ENCODE measurements around the gene HECTD2. TPM values are rescaled to one million over a fixed set of nuclear protein-coding genes. Genes with fewer than 3 reads are reported as not detected.

The HECTD2 gene
- total RNA-seq, 1 experiment from 2014 or later: 0.71 TPM

DNA sequence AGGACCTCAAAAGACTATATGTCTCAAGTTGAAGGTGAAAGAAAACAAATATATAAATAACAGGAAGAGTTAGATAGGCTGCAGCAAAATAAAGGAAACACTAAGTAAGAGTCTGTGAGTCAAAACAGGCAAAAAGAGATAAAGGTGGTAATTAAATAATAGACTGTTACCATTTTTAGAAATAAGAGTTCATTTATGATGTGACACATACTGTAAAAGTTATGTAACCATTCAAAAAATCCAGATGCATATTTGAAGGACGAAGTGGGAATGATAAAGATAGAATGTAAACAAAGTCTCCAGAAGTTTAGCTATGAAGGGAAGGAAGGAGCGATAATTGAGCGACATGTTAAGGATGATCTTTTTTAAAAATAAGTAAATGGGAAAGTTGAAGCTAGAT is 50.5 kb downstream of the HECTD2 start:
- no peak for DNase-seq (ENCODE audit: low read depth)

DNA sequence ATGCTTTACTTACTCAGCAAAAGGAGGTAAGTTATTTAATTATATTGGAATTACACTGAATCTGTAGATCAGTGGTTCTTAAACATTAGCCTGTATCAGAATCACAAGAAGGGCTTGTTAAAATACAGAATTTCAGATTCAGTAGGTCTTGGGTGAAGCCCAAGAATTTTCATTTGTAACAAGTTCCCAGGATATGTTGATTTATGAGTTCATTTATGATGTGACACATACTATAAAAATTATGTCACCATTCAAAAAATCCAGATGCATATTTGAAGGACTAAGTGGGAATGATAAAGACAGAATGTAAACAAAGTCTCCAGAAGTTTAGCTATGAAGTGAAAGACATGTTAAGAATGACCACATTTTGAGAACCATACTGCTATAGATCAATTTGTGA is 52.3 kb downstream of the HECTD2 start:
- in situ Hi-C loops (cut with HindIII; ENCODE audit: low pct_unique_long_range_greater_than_20kb, low sequenced_read_pairs): no loop called here
- no peak for DNase-seq (ENCODE audit: low read depth)

More for the DNA sequence above, 50.5 kb downstream of the HECTD2 start:
- in situ Hi-C loops (cut with HindIII; ENCODE audit: low pct_unique_long_range_greater_than_20kb, low sequenced_read_pairs): no loop called here

DNA sequence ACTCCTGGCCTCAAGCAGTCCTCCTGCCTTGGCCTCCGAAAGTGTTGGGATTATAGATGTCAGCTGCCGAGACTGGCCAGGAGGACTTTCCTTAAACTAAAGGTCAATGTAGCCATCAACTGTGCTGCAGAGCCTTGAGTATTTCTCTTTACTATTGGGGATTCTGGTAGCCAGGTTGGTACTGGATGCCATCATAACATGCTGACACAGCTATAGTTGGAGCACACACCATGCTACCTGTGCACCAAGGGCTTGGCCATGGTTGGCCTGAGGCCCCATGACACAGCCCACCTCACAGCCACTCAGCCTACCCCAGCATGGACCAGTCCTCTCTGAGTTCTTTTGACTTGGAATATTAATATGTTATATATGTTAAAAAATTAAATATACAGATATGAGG is 54.4 kb downstream of the HECTD2 start:
- no peak for DNase-seq (ENCODE audit: low read depth)
- in situ Hi-C loops (cut with HindIII; ENCODE audit: low pct_unique_long_range_greater_than_20kb, low sequenced_read_pairs): no loop called here

DNA sequence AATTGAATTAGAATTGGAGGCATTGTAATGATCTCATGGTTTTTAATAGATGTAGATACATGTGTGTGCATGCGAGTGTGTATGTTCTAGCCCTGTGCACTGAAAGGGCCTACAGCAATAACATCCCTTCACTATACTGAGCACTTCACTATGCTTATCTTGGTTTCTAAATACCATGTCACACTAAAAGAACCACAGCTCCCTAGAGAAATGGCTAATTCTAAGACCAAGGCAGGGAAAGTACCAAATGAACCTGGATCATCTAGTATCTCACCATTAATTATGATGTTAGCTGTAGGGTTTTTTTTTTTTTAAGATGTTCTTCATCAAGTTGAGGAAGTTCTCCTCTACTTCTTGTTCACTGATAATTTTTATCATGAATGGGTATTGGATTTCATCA is 55.1 kb downstream of the HECTD2 start:
- in situ Hi-C loops (cut with HindIII; ENCODE audit: low pct_unique_long_range_greater_than_20kb, low sequenced_read_pairs): no loop called here
- no peak for DNase-seq (ENCODE audit: low read depth)

DNA sequence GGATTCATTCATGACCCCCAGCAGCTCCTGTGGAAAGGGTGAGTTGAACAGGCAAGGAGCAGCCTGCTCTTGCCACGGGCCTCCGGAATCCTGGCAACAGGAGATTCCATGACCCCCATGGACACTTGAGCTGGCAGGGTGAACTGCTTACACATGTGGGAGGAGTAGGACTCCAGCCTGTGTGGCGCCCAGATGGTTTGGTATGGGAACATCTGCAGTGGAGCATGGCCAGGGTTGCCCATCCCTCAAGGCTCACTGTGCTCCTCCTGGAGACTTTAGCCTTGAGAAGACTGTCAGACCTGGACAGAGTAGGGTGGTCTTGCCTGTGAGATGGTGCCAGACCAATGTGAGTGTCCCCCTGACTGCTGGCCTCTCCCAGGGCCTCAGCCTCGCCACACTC is 57.0 kb downstream of the HECTD2 start:
- no peak for DNase-seq (ENCODE audit: low read depth)
- in situ Hi-C loops (cut with HindIII; ENCODE audit: low pct_unique_long_range_greater_than_20kb, low sequenced_read_pairs): no loop called here

DNA sequence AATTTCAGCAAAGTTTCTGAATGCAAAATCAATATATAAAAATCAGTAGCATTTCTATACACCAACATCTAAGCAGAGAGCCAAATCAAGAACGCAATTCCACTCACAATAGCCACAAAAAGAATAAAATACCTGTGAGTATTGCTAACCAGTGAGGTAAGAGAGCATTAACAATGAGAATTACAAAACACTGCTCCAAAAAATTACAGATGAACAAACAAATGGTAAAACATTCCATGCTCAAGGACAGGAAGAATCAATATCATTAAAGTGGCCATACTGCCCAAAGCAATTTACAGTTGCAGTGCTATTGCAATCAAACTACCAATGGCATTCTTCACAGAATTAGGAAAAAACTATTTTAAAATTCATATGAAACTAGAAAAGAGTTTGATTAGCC is 61.5 kb downstream of the HECTD2 start:
- no peak for DNase-seq (ENCODE audit: low read depth)
- in situ Hi-C loops (cut with HindIII; ENCODE audit: low pct_unique_long_range_greater_than_20kb, low sequenced_read_pairs): no loop called here

DNA sequence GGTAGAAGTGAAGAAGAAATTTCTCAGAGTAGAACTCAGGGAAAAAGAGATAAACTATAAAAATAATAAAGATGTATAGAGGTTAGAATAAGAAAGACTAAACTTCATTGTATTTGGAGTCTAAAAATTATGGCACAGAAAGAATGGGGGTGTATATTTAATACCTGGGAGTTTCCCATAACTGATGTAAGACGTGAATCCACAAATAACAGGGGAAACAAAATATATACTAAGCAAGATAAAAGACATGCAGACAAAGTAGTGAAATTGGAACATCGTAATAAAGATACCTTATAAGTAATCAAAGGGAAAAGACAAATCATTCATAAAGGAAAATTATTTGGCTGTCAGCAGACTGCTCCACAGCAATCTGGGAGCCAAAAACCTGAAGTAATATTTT is 62.8 kb downstream of the HECTD2 start:
- DNase-seq (ENCODE audit: low read depth): no peak
- in situ Hi-C loops (cut with HindIII; ENCODE audit: low pct_unique_long_range_greater_than_20kb, low sequenced_read_pairs): no loop called here

DNA sequence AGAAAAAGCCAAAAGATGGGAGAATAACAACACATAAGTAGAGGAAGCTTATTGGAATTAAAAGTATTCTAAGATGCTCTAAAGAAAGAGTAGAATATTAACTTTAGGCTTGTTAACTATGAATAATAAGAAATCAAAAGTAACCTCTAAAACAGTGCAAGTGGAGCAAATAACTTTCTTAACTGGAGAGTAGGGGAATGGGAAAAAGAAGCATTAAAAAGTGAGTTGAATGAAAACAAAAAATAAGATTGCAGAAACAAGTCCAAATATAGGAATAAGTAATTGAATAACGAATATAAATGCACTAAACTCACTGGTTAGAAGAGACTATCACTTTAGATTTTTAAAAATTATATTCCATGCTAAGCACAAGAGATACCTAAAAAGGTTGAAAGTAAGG is 63.9 kb downstream of the HECTD2 start:
- no peak for DNase-seq (ENCODE audit: low read depth)
- in situ Hi-C loops (cut with HindIII; ENCODE audit: low pct_unique_long_range_greater_than_20kb, low sequenced_read_pairs): no loop called here

DNA sequence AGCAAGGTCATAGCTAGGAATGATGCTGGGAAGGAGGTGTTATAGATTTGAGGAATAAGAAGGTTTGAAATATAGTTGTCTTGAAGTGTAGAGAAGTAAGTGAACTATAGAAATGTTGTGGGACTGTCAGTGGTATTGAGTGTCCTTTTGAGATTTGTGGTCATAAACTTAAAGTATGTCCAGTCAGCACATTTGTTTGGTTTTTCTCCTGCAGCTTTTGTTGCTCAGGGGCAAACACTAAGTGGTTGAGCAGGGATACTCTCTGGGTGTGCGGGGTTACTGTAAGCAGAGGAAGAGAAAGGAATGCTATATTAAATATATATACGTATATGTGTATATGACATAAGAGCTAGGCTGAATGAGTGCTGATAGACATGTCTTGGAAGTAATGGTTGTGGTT is 67.1 kb downstream of the HECTD2 start:
- in situ Hi-C loops (cut with HindIII; ENCODE audit: low pct_unique_long_range_greater_than_20kb, low sequenced_read_pairs): no loop called here
- no peak for DNase-seq (ENCODE audit: low read depth)

DNA sequence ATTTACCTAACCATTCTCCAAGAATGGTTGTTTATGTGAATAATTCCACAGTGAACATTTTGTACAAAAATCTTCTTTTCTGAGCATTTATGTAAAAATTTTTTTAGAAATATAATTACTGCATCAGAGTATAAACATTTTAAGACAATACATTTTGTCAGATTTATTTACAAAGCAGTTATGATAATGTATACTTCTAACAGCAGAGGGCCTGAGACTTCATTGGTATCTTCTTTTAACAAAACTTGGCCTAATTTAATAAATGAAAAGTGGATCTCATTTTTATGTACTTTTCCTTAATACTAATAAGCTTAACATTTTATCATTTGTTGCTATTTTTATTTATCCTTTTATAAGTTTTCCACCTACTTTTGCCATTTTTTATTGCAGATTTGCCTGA is 69.4 kb downstream of the HECTD2 start:
- DNase-seq (ENCODE audit: low read depth): no peak
- in situ Hi-C loops (cut with HindIII; ENCODE audit: low pct_unique_long_range_greater_than_20kb, low sequenced_read_pairs): no loop called here

DNA sequence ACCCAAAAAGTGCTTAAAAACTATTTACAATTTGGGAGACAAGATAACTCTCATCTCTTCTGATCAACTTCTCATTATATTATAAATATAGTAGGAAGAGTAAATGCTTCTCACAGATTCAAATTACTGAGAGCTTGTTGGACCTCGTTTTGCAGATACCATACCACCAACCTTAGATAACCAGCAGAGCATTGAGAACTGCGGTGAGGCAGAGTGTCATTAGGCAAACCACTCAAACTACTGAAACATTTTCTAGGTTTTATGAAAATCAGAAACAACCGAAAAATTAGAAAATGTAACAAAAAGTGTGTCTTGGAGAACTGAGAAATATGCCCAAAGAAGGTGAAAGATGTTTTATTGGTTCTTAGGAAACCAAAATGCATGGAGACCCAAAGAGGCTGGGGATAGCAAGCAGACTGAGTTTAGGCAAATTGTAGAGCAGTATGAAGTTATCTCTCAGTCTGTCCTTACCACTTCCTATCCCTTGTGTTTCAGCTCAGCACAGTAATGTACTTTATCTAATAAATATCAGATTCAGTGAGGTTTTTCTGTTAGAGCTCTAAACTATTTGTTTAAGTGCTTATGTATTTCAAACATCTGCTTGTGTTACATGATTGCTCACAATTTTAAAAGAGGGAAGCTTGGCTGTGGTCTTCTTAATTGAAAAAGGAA is 77.9 kb downstream of the HECTD2 start:
- no peak for DNase-seq (ENCODE audit: low read depth)
- in situ Hi-C loops (cut with HindIII; ENCODE audit: low pct_unique_long_range_greater_than_20kb, low sequenced_read_pairs): no loop called here

DNA sequence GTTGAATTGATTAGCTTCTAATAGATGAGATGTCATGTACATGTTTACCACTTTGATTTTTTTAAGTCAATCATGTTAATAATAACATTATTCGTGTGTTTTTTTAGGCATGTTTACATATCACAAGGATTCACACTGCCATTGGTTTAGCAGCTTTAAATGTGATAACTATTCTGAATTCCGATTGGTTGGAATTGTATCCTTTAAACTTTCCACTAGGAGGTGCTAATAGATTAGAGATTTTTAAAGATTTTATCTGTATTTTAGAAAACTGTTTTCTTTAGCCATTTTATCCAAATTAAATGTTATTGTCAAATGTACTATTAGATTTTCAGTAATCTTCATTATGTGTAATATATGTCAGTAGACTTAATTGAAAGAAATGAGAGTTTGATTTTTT is 83.2 kb downstream of the HECTD2 start:
- in situ Hi-C loops (cut with HindIII; ENCODE audit: low pct_unique_long_range_greater_than_20kb, low sequenced_read_pairs): no loop called here
- DNase-seq (ENCODE audit: low read depth): peak; percentile 41

DNA sequence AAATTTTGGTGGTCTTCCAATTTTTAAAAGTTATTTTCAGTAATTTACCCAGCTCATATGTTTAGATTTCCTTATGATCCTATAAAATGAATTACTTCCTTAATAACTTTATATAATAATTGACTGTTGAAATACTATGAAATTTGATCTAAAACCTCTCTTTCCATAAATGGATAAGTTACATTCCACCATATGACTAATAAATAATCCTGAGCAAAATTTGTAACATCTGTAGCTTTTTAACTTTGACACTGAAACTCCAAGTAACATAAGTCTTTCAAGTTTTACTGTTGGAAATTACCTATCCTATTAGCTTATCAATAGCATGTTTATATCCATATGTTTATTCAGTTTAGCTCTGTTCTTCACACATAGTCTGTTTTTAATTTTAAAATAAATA is 85.3 kb downstream of the HECTD2 start:
- DNase-seq (ENCODE audit: low read depth): no peak
- in situ Hi-C loops (cut with HindIII; ENCODE audit: low pct_unique_long_range_greater_than_20kb, low sequenced_read_pairs): no loop called here

DNA sequence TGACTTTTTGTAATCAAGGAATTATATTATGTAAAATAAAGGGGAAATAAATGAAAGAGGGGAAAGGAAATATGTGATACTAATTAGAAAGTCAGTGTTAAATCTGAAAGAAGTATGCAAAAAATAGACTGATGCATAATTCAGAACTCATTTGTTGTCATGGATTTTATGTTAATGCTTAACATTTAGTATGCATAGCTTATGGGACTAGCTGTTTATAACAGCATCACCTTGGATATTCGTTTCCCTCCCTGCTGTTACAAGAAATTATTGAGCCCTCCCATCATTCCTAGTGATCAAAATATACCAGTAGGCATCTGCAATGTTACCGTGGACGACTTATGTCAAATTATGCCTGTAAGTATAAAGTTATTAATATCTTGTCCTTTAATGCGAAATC is 85.9 kb downstream of the HECTD2 start:
- no peak for DNase-seq (ENCODE audit: low read depth)
- in situ Hi-C loops (cut with HindIII; ENCODE audit: low pct_unique_long_range_greater_than_20kb, low sequenced_read_pairs): no loop called here

DNA sequence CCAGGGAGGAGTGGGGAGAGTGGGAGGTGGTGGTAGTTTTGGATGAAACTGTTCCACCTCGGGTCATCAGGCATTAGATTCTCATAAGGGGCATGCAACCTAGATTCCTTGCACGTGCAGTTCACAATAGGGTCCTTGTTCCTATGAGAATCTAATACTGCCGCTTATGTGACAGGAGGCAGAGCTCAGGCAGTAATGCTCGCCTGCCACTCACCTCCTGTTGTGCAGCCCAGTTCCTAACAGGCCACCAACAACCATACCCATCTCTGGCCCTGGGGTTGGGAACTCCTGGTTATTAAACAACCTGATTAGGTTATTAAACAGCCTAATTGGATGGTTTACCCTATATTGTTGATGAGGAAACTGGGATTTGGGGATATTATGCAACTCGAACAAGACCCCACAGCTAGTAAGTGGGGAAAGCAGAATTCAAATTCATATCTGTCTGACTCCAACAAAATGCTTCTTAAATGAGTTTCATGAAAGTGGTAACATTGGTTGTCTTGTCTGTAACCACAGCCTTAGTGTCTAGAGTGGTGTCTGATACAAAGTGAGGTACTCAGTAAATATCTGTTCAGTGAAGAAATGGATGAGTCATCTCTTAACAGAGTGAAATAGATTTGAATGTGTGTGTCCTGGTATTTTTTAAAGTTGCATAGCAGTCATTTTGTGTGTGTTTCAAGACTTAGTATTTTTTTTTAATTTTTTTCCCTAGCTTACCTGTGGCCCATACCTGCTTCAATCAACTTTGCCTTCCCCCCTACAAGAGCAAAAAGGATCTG is 101.6 kb downstream of the HECTD2 start:
- DNase-seq (ENCODE audit: low read depth): no peak
- in situ Hi-C loops (cut with HindIII; ENCODE audit: low pct_unique_long_range_greater_than_20kb, low sequenced_read_pairs): no loop called here

DNA sequence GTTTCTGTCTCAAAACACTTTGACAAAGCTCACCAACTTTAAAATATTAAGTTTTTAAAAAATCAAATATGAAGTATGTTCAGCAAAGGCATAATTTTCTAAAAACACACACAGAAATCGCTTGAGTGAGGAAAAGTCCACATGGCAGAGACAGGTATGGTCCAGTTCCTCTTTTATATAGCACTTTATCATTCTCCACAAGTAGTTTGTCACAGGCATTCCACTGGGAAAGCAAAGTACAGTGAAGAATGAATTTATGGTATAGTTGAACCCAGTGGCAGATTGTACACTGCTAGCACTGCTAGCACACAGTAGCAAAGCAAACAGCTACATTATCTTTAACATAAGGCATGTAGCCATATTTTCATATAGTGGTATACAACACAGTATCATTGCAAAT is 102.3 kb downstream of the HECTD2 start:
- no peak for DNase-seq (ENCODE audit: low read depth)
- in situ Hi-C loops (cut with HindIII; ENCODE audit: low pct_unique_long_range_greater_than_20kb, low sequenced_read_pairs): no loop called here

DNA sequence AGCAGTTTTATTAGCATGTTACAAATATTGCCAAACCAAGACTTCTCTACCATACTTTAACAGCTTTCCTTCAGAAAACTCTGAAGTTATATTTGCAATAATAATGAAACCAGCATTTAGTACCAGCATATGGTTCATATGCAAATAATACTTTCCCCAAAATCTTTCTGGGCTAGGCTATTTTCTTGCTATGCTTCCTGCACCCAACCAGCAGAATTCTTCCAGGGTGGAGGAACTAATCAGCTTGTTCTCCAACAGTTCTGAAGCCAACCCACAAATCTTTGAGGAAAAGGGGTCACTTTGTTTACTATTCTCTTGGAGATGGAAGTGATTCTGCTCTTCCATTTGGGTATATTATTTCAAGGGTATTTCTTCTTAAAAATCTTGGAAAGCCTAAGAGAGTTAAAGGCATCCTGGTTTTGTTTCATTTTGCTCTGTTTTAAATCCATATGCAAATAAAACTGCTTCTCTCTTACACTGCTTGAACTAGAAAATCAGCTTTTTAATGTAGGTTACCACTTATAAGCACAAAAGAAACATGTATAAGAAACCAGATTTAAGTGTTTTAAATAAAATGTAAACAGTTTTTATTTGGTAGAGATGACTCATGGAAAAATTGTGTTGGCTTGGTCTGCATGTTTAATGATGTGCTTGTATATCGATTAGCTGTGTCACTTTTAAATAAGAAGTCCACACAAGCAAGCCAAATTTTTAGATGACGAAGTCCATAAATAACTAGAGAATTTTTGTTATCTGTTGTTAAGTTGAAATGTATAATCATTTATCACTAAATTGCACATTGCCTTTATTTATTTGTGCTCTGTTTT is 103.7 kb downstream of the HECTD2 start:
- DNase-seq (ENCODE audit: low read depth): no peak
- in situ Hi-C loops (cut with HindIII; ENCODE audit: low pct_unique_long_range_greater_than_20kb, low sequenced_read_pairs): no loop called here

DNA sequence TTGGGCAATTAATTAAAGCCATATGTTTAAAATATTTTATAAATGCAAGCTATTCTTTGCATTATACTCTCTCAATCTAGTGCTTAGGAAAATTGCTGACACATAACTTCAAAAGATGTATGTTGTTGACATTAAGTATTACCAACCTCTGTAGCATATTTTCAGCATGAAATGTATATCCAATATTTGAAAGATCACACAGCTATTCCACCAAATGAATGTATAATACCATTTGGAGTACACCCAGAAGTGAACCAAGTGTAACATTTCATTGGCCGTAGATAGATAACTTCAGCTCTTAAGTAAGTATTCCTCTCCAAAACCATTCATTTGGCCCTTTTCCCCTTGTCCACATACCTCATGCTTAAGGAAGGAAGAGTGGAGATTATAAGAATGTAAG is 104.6 kb downstream of the HECTD2 start:
- no peak for DNase-seq (ENCODE audit: low read depth)
- in situ Hi-C loops (cut with HindIII; ENCODE audit: low pct_unique_long_range_greater_than_20kb, low sequenced_read_pairs): no loop called here

DNA sequence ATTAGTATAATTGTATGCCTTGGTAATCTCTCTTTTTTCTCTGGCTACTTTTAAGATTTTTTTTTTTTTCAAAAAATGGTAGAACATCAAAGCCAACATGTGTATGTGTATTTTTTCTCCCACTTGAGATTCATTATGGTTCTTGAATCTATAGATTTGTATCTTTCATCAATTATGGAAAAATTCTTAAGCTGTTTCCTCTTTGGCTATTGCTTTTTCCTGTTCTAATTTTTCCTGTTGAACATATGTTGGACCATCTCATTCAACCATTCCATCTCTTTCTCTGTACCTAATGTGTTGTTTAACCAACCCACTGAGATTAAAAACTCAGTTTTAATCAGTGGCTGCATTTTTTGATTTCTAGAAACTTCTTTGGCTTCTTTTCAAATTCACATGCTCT is 107.2 kb downstream of the HECTD2 start:
- in situ Hi-C loops (cut with HindIII; ENCODE audit: low pct_unique_long_range_greater_than_20kb, low sequenced_read_pairs): no loop called here

More for the DNA sequence above, 107.2 kb downstream of the HECTD2 start:
- no peak for DNase-seq (ENCODE audit: low read depth)

All from Caki2 (cell line).